NT2/D1 (cell line): ENCODE measurements around the gene PSMC2.

Source experiments
- SUZ12 ChIP-seq: IDR thresholded peaks from 2 replicates; pipeline ENCODE4 v1.6.1; 2011; ENCODE audit not compliant: insufficient read length, insufficient read depth; ENCODE audit errors: extremely low read depth
- YY1 ChIP-seq: IDR thresholded peaks from 2 replicates; pipeline ENCODE4 v1.6.1; 2011; ENCODE audit not compliant: insufficient read length, insufficient read depth

- TF ChIP-seq YY1: no peak
- no peak for TF ChIP-seq SUZ12
These were observed 32.0 kb downstream of the PSMC2 start for GRCh38 chr7:103379270-103379975.
